GM18951 (cell line): ENCODE data around the gene NFASC.

Experiments used
- POLR2A ChIP-seq: IDR thresholded peaks from 4 replicates; pipeline ENCODE4 v1.6.1; 2011; ENCODE audit warnings: mild to moderate bottlenecking; ENCODE audit not compliant: insufficient read length, insufficient read depth; ENCODE audit errors: extremely low read depth
- in situ Hi-C: fragments of 300-500 bp; cut with MboI; formaldehyde crosslinking; loops from one replicate; pipeline ENCODE4 v1.12.0; 2022; ENCODE audit warnings: low sequenced_read_pairs, mixed read lengths, inconsistent platforms; ENCODE audit not compliant: unreplicated experiment

Gene NFASC

GRCh38 chr1:205003358-205004131, 132.9 kb downstream of the NFASC start:
- in situ Hi-C loops = no loop called here

GRCh38 chr1:205004351-205004750, 133.7 kb downstream of the NFASC start:
- in situ Hi-C loops = no loop called here
- TF ChIP-seq POLR2A = no peak

More at GRCh38 chr1:205003358-205004131, 132.9 kb downstream of the NFASC start:
- TF ChIP-seq POLR2A = no peak

- in situ Hi-C loops = no loop called here
- TF ChIP-seq POLR2A = no peak
These were observed 138.2 kb downstream of the NFASC start for GRCh38 chr1:205008896-205009295.

GRCh38 chr1:205009670-205010069, 139.0 kb downstream of the NFASC start:
- no peak for TF ChIP-seq POLR2A
- in situ Hi-C loops = no loop called here

GRCh38 chr1:205012391-205013140, 141.9 kb downstream of the NFASC start:
- in situ Hi-C loops = no loop called here
- no peak for TF ChIP-seq POLR2A

GRCh38 chr1:205013683-205014367, 143.2 kb downstream of the NFASC start:
- no peak for TF ChIP-seq POLR2A
- in situ Hi-C loops = no loop called here

- TF ChIP-seq POLR2A = no peak
- in situ Hi-C loops = no loop called here
These were observed 144.1 kb downstream of the NFASC start for GRCh38 chr1:205014783-205015182.

- no peak for TF ChIP-seq POLR2A
- in situ Hi-C loops = no loop called here
These were observed 144.6 kb downstream of the NFASC start for GRCh38 chr1:205015241-205015640.

GRCh38 chr1:205016075-205016474, 145.4 kb downstream of the NFASC start:
- no peak for TF ChIP-seq POLR2A
- in situ Hi-C loops = no loop called here

GRCh38 chr1:205016584-205016983, 145.9 kb downstream of the NFASC start:
- no peak for TF ChIP-seq POLR2A
- in situ Hi-C loops = no loop called here

GRCh38 chr1:205017001-205017400, 146.3 kb downstream of the NFASC start:
- in situ Hi-C loops = no loop called here
- TF ChIP-seq POLR2A = no peak

GRCh38 chr1:205017766-205018165, 147.1 kb downstream of the NFASC start:
- no peak for TF ChIP-seq POLR2A
- in situ Hi-C loops = no loop called here

GRCh38 chr1:205018381-205018780, 147.7 kb downstream of the NFASC start:
- TF ChIP-seq POLR2A = no peak
- in situ Hi-C loops = no loop called here
